ENCODE results near the gene CCT8.

Gene CCT8

GRCh38 chr21:29074007-29074376 lies 544 bp upstream of the CCT8 start:
- TF ChIP-seq BHLHE40 (IDR thresholded peaks at IDR 0.05; ENCODE audit: borderline replicate concordance), result no peak
- no peak for TF ChIP-seq FOXM1 (IDR thresholded peaks at IDR 0.05; ENCODE audit: borderline replicate concordance)
- TF ChIP-seq ZNF384 (IDR thresholded peaks at IDR 0.05), result no peak
- no peak for TF ChIP-seq LEF1 (IDR thresholded peaks at IDR 0.05; ENCODE audit: borderline replicate concordance)
- no peak for TF ChIP-seq TARDBP (IDR thresholded peaks at IDR 0.05)
- TF ChIP-seq PKNOX1 (IDR thresholded peaks at IDR 0.05), result no peak
- TF ChIP-seq FOXA1 (IDR thresholded peaks at IDR 0.05), result no peak
- no peak for TF ChIP-seq ELF4 (IDR thresholded peaks at IDR 0.05)
- no peak for TF ChIP-seq SUZ12 (IDR thresholded peaks at IDR 0.05)
- TF ChIP-seq FOXK2 (IDR thresholded peaks at IDR 0.05), result no peak
- no peak for TF ChIP-seq HDGF (IDR thresholded peaks at IDR 0.05; ENCODE audit: borderline replicate concordance)
- TF ChIP-seq SP1 (IDR thresholded peaks at IDR 0.05), result no peak
- no peak; the same call in 1 of the 2 replicates for TF ChIP-seq ARNT (IDR thresholded peaks at IDR 0.05)
- TF ChIP-seq CTBP1 (IDR thresholded peaks at IDR 0.05; ENCODE audit: borderline replicate concordance), result no peak
- TF ChIP-seq NFRKB (IDR thresholded peaks at IDR 0.05), result no peak
- TF ChIP-seq L3MBTL2 (conservative IDR thresholded peaks at IDR 0.05), result no peak
- no peak for DNase-seq (ENCODE audit: extremely low spot score)
- ChIA-PET POLR2A (interaction anchor here (0.7 to 2.9 kb wide), 14 partner anchors 8 to 226 kb away, joined by 3 to 14 read pairs (median 4); partner anchors contain the start of genes LTN1 and USP16), CTCF (no interaction called here)

GRCh38 chr21:29072873-29073221 lies 601 bp downstream of the CCT8 start:
- POLR2A ChIA-PET, result interaction anchor here (0.9 to 2.9 kb wide), 9 partner anchors 10 to 225 kb away, joined by 3 to 14 read pairs (median 4); partner anchors contain the start of genes BACH1, LTN1 and RWDD2B
- TF ChIP-seq BHLHE40 (IDR thresholded peaks at IDR 0.05; ENCODE audit: borderline replicate concordance) (no peak), FOXA1 (IDR thresholded peaks at IDR 0.05) (no peak), ARNT (IDR thresholded peaks at IDR 0.05) (no peak), FOXK2 (IDR thresholded peaks at IDR 0.05) (no peak), HDGF (IDR thresholded peaks at IDR 0.05; ENCODE audit: borderline replicate concordance) (no peak), FOXM1 (IDR thresholded peaks at IDR 0.05; ENCODE audit: borderline replicate concordance) (no peak), SP1 (IDR thresholded peaks at IDR 0.05) (no peak), NFRKB (IDR thresholded peaks at IDR 0.05) (no peak), CTBP1 (IDR thresholded peaks at IDR 0.05; ENCODE audit: borderline replicate concordance) (no peak), ZNF384 (IDR thresholded peaks at IDR 0.05) (no peak), L3MBTL2 (conservative IDR thresholded peaks at IDR 0.05) (no peak), ELF4 (IDR thresholded peaks at IDR 0.05) (no peak), LEF1 (IDR thresholded peaks at IDR 0.05; ENCODE audit: borderline replicate concordance) (no peak), PKNOX1 (IDR thresholded peaks at IDR 0.05) (no peak), TARDBP (IDR thresholded peaks at IDR 0.05) (no peak), SUZ12 (IDR thresholded peaks at IDR 0.05) (no peak)
- CTCF ChIA-PET, result no interaction called here
- DNase-seq (ENCODE audit: extremely low spot score), result peak; percentile 29

- TF ChIP-seq CTBP1 (IDR thresholded peaks at IDR 0.05; ENCODE audit: borderline replicate concordance) (no peak), BHLHE40 (IDR thresholded peaks at IDR 0.05; ENCODE audit: borderline replicate concordance) (no peak), ELF4 (IDR thresholded peaks at IDR 0.05) (no peak), PKNOX1 (IDR thresholded peaks at IDR 0.05) (no peak), HDGF (IDR thresholded peaks at IDR 0.05; ENCODE audit: borderline replicate concordance) (no peak), LEF1 (IDR thresholded peaks at IDR 0.05; ENCODE audit: borderline replicate concordance) (no peak)
- CTCF ChIA-PET, result no interaction called here
- POLR2A ChIA-PET, result interaction anchor here (1.2 to 1.5 kb wide), 2 partner anchors 62 to 72 kb away, joined by 4 to 5 read pairs; partner anchors contain the start of gene LTN1
Observed at GRCh38 chr21:29064850-29065481, 8.5 kb downstream of the CCT8 start.

GRCh38 chr21:29056538-29057050 lies 16.9 kb downstream of the CCT8 start:
- TF ChIP-seq LEF1 (IDR thresholded peaks at IDR 0.05; ENCODE audit: borderline replicate concordance) (no peak), HDGF (IDR thresholded peaks at IDR 0.05; ENCODE audit: borderline replicate concordance) (no peak), ELF4 (IDR thresholded peaks at IDR 0.05) (no peak), SUZ12 (IDR thresholded peaks at IDR 0.05) (no peak), ZNF384 (IDR thresholded peaks at IDR 0.05) (no peak), FOXM1 (IDR thresholded peaks at IDR 0.05; ENCODE audit: borderline replicate concordance) (no peak), CTBP1 (IDR thresholded peaks at IDR 0.05; ENCODE audit: borderline replicate concordance) (no peak), SP1 (IDR thresholded peaks at IDR 0.05) (no peak)
- POLR2A ChIA-PET, result no interaction called here
- no peak for DNase-seq (ENCODE audit: extremely low spot score)
- CTCF ChIA-PET, result no interaction called here

More at GRCh38 chr21:29064850-29065481, 8.5 kb downstream of the CCT8 start:
- no peak for DNase-seq (ENCODE audit: extremely low spot score)

- ChIA-PET CTCF (no interaction called here), POLR2A (no interaction called here)
- no peak for DNase-seq (ENCODE audit: extremely low spot score)
- TF ChIP-seq FOXM1 (IDR thresholded peaks at IDR 0.05; ENCODE audit: borderline replicate concordance) (no peak), ELF4 (IDR thresholded peaks at IDR 0.05) (no peak), FOXA1 (IDR thresholded peaks at IDR 0.05) (no peak), LEF1 (IDR thresholded peaks at IDR 0.05; ENCODE audit: borderline replicate concordance) (no peak), CTBP1 (IDR thresholded peaks at IDR 0.05; ENCODE audit: borderline replicate concordance) (no peak), ZNF384 (IDR thresholded peaks at IDR 0.05) (no peak), L3MBTL2 (conservative IDR thresholded peaks at IDR 0.05) (no peak), PKNOX1 (IDR thresholded peaks at IDR 0.05) (no peak), HDGF (IDR thresholded peaks at IDR 0.05; ENCODE audit: borderline replicate concordance) (no peak), SP1 (IDR thresholded peaks at IDR 0.05) (no peak), BHLHE40 (IDR thresholded peaks at IDR 0.05; ENCODE audit: borderline replicate concordance) (no peak), SUZ12 (IDR thresholded peaks at IDR 0.05) (no peak), ARNT (IDR thresholded peaks at IDR 0.05) (no peak), TARDBP (IDR thresholded peaks at IDR 0.05) (no peak), NFRKB (IDR thresholded peaks at IDR 0.05) (no peak), FOXK2 (IDR thresholded peaks at IDR 0.05) (no peak)
Observed at GRCh38 chr21:29056005-29056404, 17.4 kb downstream of the CCT8 start.

Measured in HEK293T (cell line).